WTC11 (cell line): ENCODE results near the gene PDCD1. TPM values are rescaled to one million over a fixed set of nuclear protein-coding genes. Genes with fewer than 3 reads are reported as not detected.

Experiments used
- ATAC-seq: fragments of 200-7000 bp; cut with Tn5 transposase; 2 replicates; pipeline ENCODE4 v1.10.0; 2021; ENCODE audit warnings: mild to moderate bottlenecking, moderate library complexity
- CTCF ChIA-PET: fragments of 300-600 bp; sonication (Branson Sonifier 250); formaldehyde crosslinking; loops from one replicate; lab custom pipeline; 2021; ENCODE audit warnings: antibody characterized with exemption; lab: Charles Lee
- POLR2A ChIA-PET: fragments of 350-600 bp; sonication (Branson Sonifier 250); formaldehyde crosslinking; loops from one replicate; lab custom pipeline; 2021; ENCODE audit warnings: antibody characterized with exemption; lab: Charles Lee
- DNase-seq: peaks from one replicate; pipeline ENCODE4 v3.0.0; 2021; ENCODE audit warnings: low spot score
- H3K27ac Mint-ChIP-seq: 2 replicates; pipeline ENCODE4 v1.8.0; 2021; ENCODE audit warnings: mixed read lengths
- H3K27me3 Mint-ChIP-seq: 2 replicates; pipeline ENCODE4 v1.8.0; 2021; ENCODE audit warnings: low read depth, mild to moderate bottlenecking, moderate library complexity, mixed read lengths
- H3K36me3 Mint-ChIP-seq: 2 replicates; pipeline ENCODE4 v1.8.0; 2021; ENCODE audit warnings: mixed read lengths
- H3K4me1 Mint-ChIP-seq: 2 replicates; pipeline ENCODE4 v1.8.0; 2022; ENCODE audit warnings: mixed read lengths
- H3K4me3 Mint-ChIP-seq: 2 replicates; pipeline ENCODE4 v1.8.0; 2021; ENCODE audit warnings: mild to moderate bottlenecking, moderate library complexity, mixed read lengths
- H3K9me3 Mint-ChIP-seq: 2 replicates; pipeline ENCODE4 v1.8.0; 2021; ENCODE audit warnings: mixed read lengths
- CREB1 ChIP-seq: sonication (generic); formaldehyde crosslinking; IDR thresholded peaks from 2 replicates; pipeline ENCODE4 v1.8.0; 2023; ENCODE audit warnings: mild to moderate bottlenecking, missing genetic modification reagents
- CREM ChIP-seq: sonication (generic); formaldehyde crosslinking; IDR thresholded peaks from 2 replicates; pipeline ENCODE4 v1.8.1; 2022; ENCODE audit warnings: mild to moderate bottlenecking, missing genetic modification reagents, moderate library complexity
- EMX1 ChIP-seq: fragments of 250-450 bp; sonication (Bioruptor Pico); IDR thresholded peaks from 2 replicates; pipeline ENCODE4 v1.8.0; 2021; ENCODE audit warnings: mild to moderate bottlenecking
- FOXJ3 ChIP-seq: sonication (generic); formaldehyde crosslinking; IDR thresholded peaks from 2 replicates; pipeline ENCODE4 v1.9.0; 2021; ENCODE audit warnings: missing genetic modification reagents, mild to moderate bottlenecking, borderline replicate concordance
- GRHL2 ChIP-seq: fragments of 250-450 bp; sonication (Bioruptor Pico); IDR thresholded peaks from 2 replicates; pipeline ENCODE4 v1.8.0; 2022; ENCODE audit warnings: mild to moderate bottlenecking, moderate library complexity; ENCODE audit not compliant: insufficient replicate concordance, severe bottlenecking
- HMGA2 ChIP-seq: fragments of 250-450 bp; sonication (Bioruptor Pico); IDR thresholded peaks from 2 replicates; pipeline ENCODE4 v1.4.0; 2021; ENCODE audit warnings: mild to moderate bottlenecking, moderate library complexity
- NFYB ChIP-seq: sonication (generic); formaldehyde crosslinking; conservative IDR thresholded peaks from 2 replicates; pipeline ENCODE4 v1.8.0; 2022; ENCODE audit warnings: low read depth, missing genetic modification reagents
- NR2C2 ChIP-seq: sonication (generic); formaldehyde crosslinking; IDR thresholded peaks from 2 replicates; pipeline ENCODE4 v1.8.0; 2022; ENCODE audit warnings: mild to moderate bottlenecking, missing genetic modification reagents
- PREB ChIP-seq: sonication (generic); formaldehyde crosslinking; IDR thresholded peaks from 2 replicates; pipeline ENCODE4 v1.8.1; 2022; ENCODE audit warnings: mild to moderate bottlenecking, missing genetic modification reagents, moderate library complexity, borderline replicate concordance
- PRRX2 ChIP-seq: fragments of 250-450 bp; sonication (Bioruptor Pico); IDR thresholded peaks from 2 replicates; pipeline ENCODE4 v1.8.0; 2021; ENCODE audit warnings: mild to moderate bottlenecking
- RELA ChIP-seq: sonication (generic); formaldehyde crosslinking; IDR thresholded peaks from 2 replicates; pipeline ENCODE4 v1.8.1; 2022; ENCODE audit warnings: missing genetic modification reagents, mild to moderate bottlenecking, borderline replicate concordance
- TEAD4 ChIP-seq: sonication (generic); formaldehyde crosslinking; IDR thresholded peaks from 2 replicates; pipeline ENCODE4 v1.8.0; 2022; ENCODE audit warnings: mild to moderate bottlenecking, missing genetic modification reagents
- USF1 ChIP-seq: sonication (generic); formaldehyde crosslinking; IDR thresholded peaks from 2 replicates; pipeline ENCODE4 v1.8.0; 2022; ENCODE audit warnings: mild to moderate bottlenecking, missing genetic modification reagents
- ZNF138 ChIP-seq: sonication (generic); formaldehyde crosslinking; conservative IDR thresholded peaks from 2 replicates; pipeline ENCODE4 v1.8.1; 2022; ENCODE audit warnings: mild to moderate bottlenecking, moderate library complexity, missing genetic modification reagents
- ZNF317 ChIP-seq: sonication (generic); formaldehyde crosslinking; IDR thresholded peaks from 2 replicates; pipeline ENCODE4 v1.8.1; 2023; ENCODE audit warnings: low read depth, mild to moderate bottlenecking, moderate library complexity, missing genetic modification reagents, borderline replicate concordance
- total RNA-seq: library from RNA; stranded (reverse); gene quantifications from 3 replicates; pipeline ENCODE4 v1.2.3, GENCODE V29; 2021
- TF ChIP-seq, protein P1 (sequence below): sonication (generic); formaldehyde crosslinking; conservative IDR thresholded peaks from 2 replicates; pipeline ENCODE4 v1.8.1; 2022; ENCODE audit warnings: mild to moderate bottlenecking, missing genetic modification reagents
- TF ChIP-seq, protein P2 (sequence below): sonication (generic); formaldehyde crosslinking; IDR thresholded peaks from 2 replicates; pipeline ENCODE4 v1.8.1; 2022; ENCODE audit warnings: missing genetic modification reagents, borderline replicate concordance
- TF ChIP-seq, protein P3 (sequence below): sonication (generic); formaldehyde crosslinking; IDR thresholded peaks from 2 replicates; pipeline ENCODE4 v1.8.0; 2022; ENCODE audit warnings: missing genetic modification reagents
- TF ChIP-seq, protein P4 (sequence below): sonication (generic); formaldehyde crosslinking; IDR thresholded peaks from 2 replicates; pipeline ENCODE4 v1.8.0; 2023; ENCODE audit warnings: missing genetic modification reagents

PDCD1 gene
- total RNA-seq, 1 experiment from 2014 or later: 0.52 TPM

- ATAC-seq: no peak
- Mint-ChIP-seq H3K4me1 (peaks cover 27% of the 10 kb centered on the region), H3K36me3 (peaks cover 6% of the 10 kb centered on the region; the same call in 1 of the 2 replicates)
- TF ChIP-seq PREB (no peak), PRRX2 (CRISPR knock-in tag) (no peak), NFYB (CRISPR knock-in tag) (no peak), TEAD4 (no peak)
- TF ChIP-seq, protein P1, sequence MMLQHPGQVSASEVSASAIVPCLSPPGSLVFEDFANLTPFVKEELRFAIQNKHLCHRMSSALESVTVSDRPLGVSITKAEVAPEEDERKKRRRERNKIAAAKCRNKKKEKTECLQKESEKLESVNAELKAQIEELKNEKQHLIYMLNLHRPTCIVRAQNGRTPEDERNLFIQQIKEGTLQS (CRISPR knock-in tag): no peak
- TF ChIP-seq, all 79 proteins: peak for 0
- ChIA-PET CTCF (no interaction called here), POLR2A (no interaction called here)
- Mint-ChIP-seq H3K27me3 (no peaks in the 10 kb centered on the region), H3K27ac (no peak overlapping the region), H3K9me3 (no peaks in the 10 kb centered on the region), H3K4me3 (no peak overlapping the region)
- DNase-seq: no peak
Measured at GRCh38 chr2:241894681-241895426, 36.2 kb upstream of the PDCD1 start.

- Mint-ChIP-seq H3K27me3 (no peaks in the 10 kb centered on the region), H3K4me1 (peaks cover 21% of the 10 kb centered on the region)
- TF ChIP-seq GRHL2 (CRISPR knock-in tag): no peak
- TF ChIP-seq, protein P2, sequence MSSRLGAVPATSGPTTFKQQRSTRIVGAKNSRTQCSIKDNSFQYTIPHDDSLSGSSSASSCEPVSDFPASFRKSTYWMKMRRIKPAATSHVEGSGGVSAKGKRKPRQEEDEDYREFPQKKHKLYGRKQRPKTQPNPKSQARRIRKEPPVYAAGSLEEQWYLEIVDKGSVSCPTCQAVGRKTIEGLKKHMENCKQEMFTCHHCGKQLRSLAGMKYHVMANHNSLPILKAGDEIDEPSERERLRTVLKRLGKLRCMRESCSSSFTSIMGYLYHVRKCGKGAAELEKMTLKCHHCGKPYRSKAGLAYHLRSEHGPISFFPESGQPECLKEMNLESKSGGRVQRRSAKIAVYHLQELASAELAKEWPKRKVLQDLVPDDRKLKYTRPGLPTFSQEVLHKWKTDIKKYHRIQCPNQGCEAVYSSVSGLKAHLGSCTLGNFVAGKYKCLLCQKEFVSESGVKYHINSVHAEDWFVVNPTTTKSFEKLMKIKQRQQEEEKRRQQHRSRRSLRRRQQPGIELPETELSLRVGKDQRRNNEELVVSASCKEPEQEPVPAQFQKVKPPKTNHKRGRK (CRISPR knock-in tag): no peak
- no peak for TF ChIP-seq CREB1 (CRISPR knock-in tag)
- TF ChIP-seq, all 79 proteins: peak for 0
- ChIA-PET POLR2A (no interaction called here), CTCF (no interaction called here)
- H3K9me3 Mint-ChIP-seq: peaks cover 6% of the 10 kb centered on the region
- peaks cover 13% of the 10 kb centered on the region for H3K36me3 Mint-ChIP-seq
- ATAC-seq (no peak), DNase-seq (no peak)
- H3K4me3 Mint-ChIP-seq: no peak overlapping the region
- H3K27ac Mint-ChIP-seq: peak overlapping the region; percentile 70
Measured at GRCh38 chr2:241894056-241894641, 35.5 kb upstream of the PDCD1 start.

- DNase-seq (peak; percentile 9), ATAC-seq (no peak)
- ChIA-PET CTCF (no interaction called here), POLR2A (no interaction called here)
- Mint-ChIP-seq H3K27ac (0 out of 2 replicates have a peak overlapping the region, but pooled peaks have one; percentile 70), H3K4me3 (no peak overlapping the region), H3K27me3 (no peaks in the 10 kb centered on the region), H3K9me3 (peaks cover 11% of the 10 kb centered on the region), H3K4me1 (peaks cover 16% of the 10 kb centered on the region), H3K36me3 (peaks cover 17% of the 10 kb centered on the region)
- TF ChIP-seq RELA (no peak), ZNF317 (CRISPR knock-in tag) (no peak), NR2C2 (no peak), HMGA2 (CRISPR knock-in tag) (no peak), CREM (CRISPR knock-in tag) (no peak), ZNF138 (CRISPR knock-in tag) (no peak), USF1 (CRISPR knock-in tag) (no peak), GRHL2 (CRISPR knock-in tag) (no peak), EMX1 (CRISPR knock-in tag) (no peak), FOXJ3 (CRISPR knock-in tag) (no peak)
- TF ChIP-seq, protein P3, sequence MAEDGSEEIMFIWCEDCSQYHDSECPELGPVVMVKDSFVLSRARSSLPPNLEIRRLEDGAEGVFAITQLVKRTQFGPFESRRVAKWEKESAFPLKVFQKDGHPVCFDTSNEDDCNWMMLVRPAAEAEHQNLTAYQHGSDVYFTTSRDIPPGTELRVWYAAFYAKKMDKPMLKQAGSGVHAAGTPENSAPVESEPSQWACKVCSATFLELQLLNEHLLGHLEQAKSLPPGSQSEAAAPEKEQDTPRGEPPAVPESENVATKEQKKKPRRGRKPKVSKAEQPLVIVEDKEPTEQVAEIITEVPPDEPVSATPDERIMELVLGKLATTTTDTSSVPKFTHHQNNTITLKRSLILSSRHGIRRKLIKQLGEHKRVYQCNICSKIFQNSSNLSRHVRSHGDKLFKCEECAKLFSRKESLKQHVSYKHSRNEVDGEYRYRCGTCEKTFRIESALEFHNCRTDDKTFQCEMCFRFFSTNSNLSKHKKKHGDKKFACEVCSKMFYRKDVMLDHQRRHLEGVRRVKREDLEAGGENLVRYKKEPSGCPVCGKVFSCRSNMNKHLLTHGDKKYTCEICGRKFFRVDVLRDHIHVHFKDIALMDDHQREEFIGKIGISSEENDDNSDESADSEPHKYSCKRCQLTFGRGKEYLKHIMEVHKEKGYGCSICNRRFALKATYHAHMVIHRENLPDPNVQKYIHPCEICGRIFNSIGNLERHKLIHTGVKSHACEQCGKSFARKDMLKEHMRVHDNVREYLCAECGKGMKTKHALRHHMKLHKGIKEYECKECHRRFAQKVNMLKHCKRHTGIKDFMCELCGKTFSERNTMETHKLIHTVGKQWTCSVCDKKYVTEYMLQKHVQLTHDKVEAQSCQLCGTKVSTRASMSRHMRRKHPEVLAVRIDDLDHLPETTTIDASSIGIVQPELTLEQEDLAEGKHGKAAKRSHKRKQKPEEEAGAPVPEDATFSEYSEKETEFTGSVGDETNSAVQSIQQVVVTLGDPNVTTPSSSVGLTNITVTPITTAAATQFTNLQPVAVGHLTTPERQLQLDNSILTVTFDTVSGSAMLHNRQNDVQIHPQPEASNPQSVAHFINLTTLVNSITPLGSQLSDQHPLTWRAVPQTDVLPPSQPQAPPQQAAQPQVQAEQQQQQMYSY (CRISPR knock-in tag): no peak
- TF ChIP-seq, protein P4, sequence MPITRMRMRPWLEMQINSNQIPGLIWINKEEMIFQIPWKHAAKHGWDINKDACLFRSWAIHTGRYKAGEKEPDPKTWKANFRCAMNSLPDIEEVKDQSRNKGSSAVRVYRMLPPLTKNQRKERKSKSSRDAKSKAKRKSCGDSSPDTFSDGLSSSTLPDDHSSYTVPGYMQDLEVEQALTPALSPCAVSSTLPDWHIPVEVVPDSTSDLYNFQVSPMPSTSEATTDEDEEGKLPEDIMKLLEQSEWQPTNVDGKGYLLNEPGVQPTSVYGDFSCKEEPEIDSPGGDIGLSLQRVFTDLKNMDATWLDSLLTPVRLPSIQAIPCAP (CRISPR knock-in tag): no peak
Measured at GRCh38 chr2:241893265-241893664, 34.6 kb upstream of the PDCD1 start.
